Mesodermal cell (in vitro differentiated cells): ENCODE results near the gene FBXO45.
A peak's percentile ranks its signal among the peaks of the same experiment; 100 is the strongest.
"Not testable (repeated sequence)": the region's sequence is repeated elsewhere in the genome, so short reads cannot be mapped to it uniquely, and the experiment has no call there.

Source experiments
- H3K27ac ChIP-seq: 2 replicates; pipeline ENCODE4 v1.7.0; 2013; ENCODE audit warnings: mild to moderate bottlenecking, low read depth, low read length, moderate library complexity; ENCODE audit not compliant: severe bottlenecking
- H3K36me3 ChIP-seq: 2 replicates; pipeline ENCODE4 v1.7.1; 2013; ENCODE audit warnings: mild to moderate bottlenecking, low read length, moderate library complexity; ENCODE audit not compliant: control insufficient read depth, insufficient read depth
- H3K4me1 ChIP-seq: one replicate; pipeline ENCODE4 v1.7.1; 2013; ENCODE audit warnings: mild to moderate bottlenecking, low read length; ENCODE audit not compliant: insufficient read depth, control insufficient read depth, poor library complexity, severe bottlenecking
- H3K4me3 ChIP-seq: 2 replicates; pipeline ENCODE4 v1.7.0; 2013; ENCODE audit warnings: low read length, control low read depth, mild to moderate bottlenecking; ENCODE audit not compliant: insufficient read depth, poor library complexity, severe bottlenecking; ENCODE audit errors: extremely low read depth
- H3K9me3 ChIP-seq: 2 replicates; pipeline ENCODE4 v1.7.1; 2013; ENCODE audit warnings: mild to moderate bottlenecking, low read length, moderate library complexity; ENCODE audit not compliant: control insufficient read depth
- WGBS, 2 experiments: methylation state at CpG; one replicate each; pipeline ENCODE4 v1.1.5; 2013; ENCODE audit warnings: missing lambda C conversion rate in 2 of 2; ENCODE audit not compliant: insufficient coverage in 2 of 2; 5-methylcytosine and 5-hydroxymethylcytosine counted together

FBXO45 gene

GRCh38 chr3:196632046-196632751 is 63.7 kb downstream of the FBXO45 start:
- Histone ChIP-seq H3K27ac (peak overlapping the region; percentile 91), H3K4me3 (peak overlapping the region; percentile 52), H3K9me3 (no peaks in the 10 kb centered on the region), H3K4me1 (peaks cover 12% of the 10 kb centered on the region), H3K36me3 (no peaks in the 10 kb centered on the region)
- WGBS, 2 experiments, result 2 to 3% methylated on average over 33 to 37 of the region's 43 CpGs

DNA sequence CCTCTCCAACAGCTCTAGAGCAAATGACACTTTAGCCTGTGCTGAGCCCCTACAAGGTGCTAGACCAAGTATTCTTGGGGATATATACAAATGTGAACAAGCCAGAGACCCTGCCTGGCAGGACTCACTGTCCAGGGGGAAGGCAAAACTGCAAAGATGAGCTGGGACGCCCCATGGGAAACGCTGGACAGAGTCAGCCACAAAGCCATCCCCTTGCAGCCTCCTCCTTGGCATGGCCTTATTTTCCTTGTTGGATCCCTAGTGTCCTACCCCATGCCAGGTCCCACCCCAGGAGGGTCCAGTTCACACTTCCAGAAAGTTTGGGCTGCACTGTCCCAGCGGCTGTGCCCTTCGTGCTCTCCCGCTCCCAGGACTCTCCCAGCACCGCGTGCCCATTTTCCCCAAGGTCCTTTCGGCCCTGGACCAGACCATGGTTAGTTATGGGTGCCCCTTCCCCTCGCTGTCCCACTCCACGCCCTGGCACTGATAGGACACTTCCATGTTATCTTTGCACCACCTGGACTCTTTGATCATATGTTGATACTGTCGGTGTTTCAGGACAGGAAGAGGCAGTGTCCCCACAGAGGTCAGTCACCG is 65.2 kb downstream of the FBXO45 start:
- H3K27ac ChIP-seq, result no peak overlapping the region
- no peak overlapping the region for H3K4me3 ChIP-seq

DNA sequence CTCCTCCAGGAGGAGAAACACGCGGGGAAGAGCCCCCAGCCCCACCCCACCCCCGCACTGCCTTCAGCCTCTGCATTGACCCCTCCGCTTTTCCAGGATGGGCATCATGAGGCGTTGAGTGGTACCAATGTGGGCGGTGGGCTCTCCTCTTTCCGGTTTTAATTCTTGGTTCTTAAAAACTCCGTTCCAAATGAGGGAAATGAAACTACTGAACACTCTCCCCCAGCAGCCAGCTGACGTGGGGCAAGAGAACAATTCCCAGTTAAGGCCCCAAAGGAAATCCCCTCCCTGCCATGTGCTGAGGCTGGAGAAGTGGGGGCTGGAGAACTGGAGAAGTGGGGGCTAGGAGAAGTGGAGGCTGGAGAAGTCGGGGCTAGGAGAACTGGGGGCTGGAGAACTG is 65.8 kb downstream of the FBXO45 start:
- Histone ChIP-seq H3K9me3 (no peaks in the 10 kb centered on the region), H3K4me3 (no peak overlapping the region), H3K36me3 (no peaks in the 10 kb centered on the region), H3K4me1 (peaks cover 4% of the 10 kb centered on the region), H3K27ac (no peak overlapping the region)
- WGBS, 2 experiments, result 89 to 90% methylated on average over 6 to 8 of the region's 10 CpGs

More for the DNA sequence above, 65.2 kb downstream of the FBXO45 start:
- peaks cover 4% of the 10 kb centered on the region for H3K4me1 ChIP-seq
- 95 to 96% methylated on average over 11 to 12 of the region's 12 CpGs for WGBS, 2 experiments
- no peaks in the 10 kb centered on the region for H3K9me3 ChIP-seq
- H3K36me3 ChIP-seq, result no peaks in the 10 kb centered on the region

GRCh38 chr3:196634829-196635228 is 66.4 kb downstream of the FBXO45 start:
- 78 to 100% methylated on average over 5 to 7 of the region's 7 CpGs for WGBS, 2 experiments
- H3K4me1 ChIP-seq, result peaks cover 4% of the 10 kb centered on the region
- H3K4me3 ChIP-seq, result no peak overlapping the region
- H3K27ac ChIP-seq, result no peak overlapping the region
- no peaks in the 10 kb centered on the region for H3K9me3 ChIP-seq
- no peaks in the 10 kb centered on the region for H3K36me3 ChIP-seq

GRCh38 chr3:196636369-196637349 is 68.2 kb downstream of the FBXO45 start:
- H3K27ac ChIP-seq, result no peak overlapping the region

GRCh38 chr3:196637941-196638340 is 69.5 kb downstream of the FBXO45 start:
- not testable (repeated sequence) for H3K27ac ChIP-seq, H3K36me3 ChIP-seq, H3K9me3 ChIP-seq, H3K4me1 ChIP-seq, H3K4me3 ChIP-seq
- 95% methylated on average over 2 to 4 of the region's 4 CpGs for WGBS, 2 experiments

More at GRCh38 chr3:196636369-196637349, 68.2 kb downstream of the FBXO45 start:
- 89 to 93% methylated on average over 17 to 20 of the region's 20 CpGs for WGBS, 2 experiments
- Histone ChIP-seq H3K4me3 (no peak overlapping the region), H3K9me3 (no peaks in the 10 kb centered on the region), H3K36me3 (no peaks in the 10 kb centered on the region), H3K4me1 (peaks cover 4% of the 10 kb centered on the region)
